ENCODE measurements around the gene TPST1.

TPST1 gene

DNA sequence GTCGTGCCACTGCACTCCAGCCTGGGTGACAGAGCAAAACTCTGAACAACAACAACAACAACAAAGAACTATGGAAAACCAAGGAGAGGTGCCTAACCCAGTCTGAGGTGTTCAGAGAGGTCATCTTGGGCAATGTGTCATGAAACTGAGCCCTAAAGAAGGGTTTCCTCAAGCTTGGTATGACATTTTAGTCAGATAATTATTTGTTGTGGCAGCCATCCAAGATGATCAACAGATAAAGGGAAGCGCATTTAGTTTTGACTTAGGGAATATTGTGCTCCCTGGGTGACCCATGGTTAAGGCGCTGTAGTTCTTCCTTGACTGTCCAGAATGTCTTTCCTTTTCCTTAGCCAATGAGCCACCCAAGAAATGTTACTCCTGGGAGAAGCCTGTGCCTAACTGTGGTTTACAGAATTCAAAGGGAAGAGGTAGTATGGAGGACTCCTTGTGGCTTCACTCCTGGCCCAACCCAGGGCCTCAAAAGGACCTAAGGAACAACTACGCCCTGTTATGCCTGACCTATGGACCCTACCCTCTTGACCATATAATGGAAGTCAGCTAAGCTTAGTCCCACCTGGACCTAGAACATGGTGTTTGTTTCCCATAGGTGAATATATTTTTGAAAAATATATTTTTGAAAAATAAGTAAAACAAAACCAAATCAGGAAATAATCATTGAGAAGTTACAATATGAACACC, 42.4 kb downstream of the TPST1 start:
- Histone ChIP-seq H3K36me3 (ENCODE audit: control insufficient read depth, insufficient read depth, low read length) (no peaks in the 10 kb centered on the region), H3K4me3 (ENCODE audit: low read depth, low read length) (no peak overlapping the region), H3K9me3 (ENCODE audit: control insufficient read depth, insufficient read depth, low read length) (no peaks in the 10 kb centered on the region), H3K4me1 (ENCODE audit: control insufficient read depth, insufficient read depth, low read length) (no peaks in the 10 kb centered on the region), H3K9ac (ENCODE audit: low read depth, low read length) (no peak overlapping the region), H3K27me3 (ENCODE audit: control insufficient read depth, insufficient read depth, low read length) (no peaks in the 10 kb centered on the region)

DNA sequence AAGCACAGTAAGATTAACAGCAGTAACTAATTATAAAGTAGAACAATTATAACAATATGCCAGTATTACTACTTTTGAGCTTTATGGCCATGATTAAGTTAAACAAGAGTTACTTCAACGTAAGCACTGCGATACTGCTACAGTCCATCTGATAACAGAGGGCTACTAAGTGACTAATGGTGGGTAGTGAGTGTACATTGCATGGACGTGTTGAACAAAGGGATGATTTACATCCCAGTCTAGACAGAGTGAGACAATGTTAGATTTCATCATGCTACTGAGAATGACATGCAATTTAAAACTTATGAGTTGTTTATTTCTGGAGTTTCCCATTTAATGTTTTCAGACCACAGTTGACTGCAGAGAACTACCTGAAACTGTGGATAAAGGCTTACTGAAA, 45.6 kb downstream of the TPST1 start:
- Histone ChIP-seq H3K9ac (ENCODE audit: low read depth, low read length) (no peak overlapping the region), H3K27me3 (ENCODE audit: control insufficient read depth, insufficient read depth, low read length) (no peaks in the 10 kb centered on the region), H3K4me3 (ENCODE audit: low read depth, low read length) (no peak overlapping the region), H3K9me3 (ENCODE audit: control insufficient read depth, insufficient read depth, low read length) (no peaks in the 10 kb centered on the region), H3K4me1 (ENCODE audit: control insufficient read depth, insufficient read depth, low read length) (no peaks in the 10 kb centered on the region), H3K36me3 (ENCODE audit: control insufficient read depth, insufficient read depth, low read length) (no peaks in the 10 kb centered on the region)

DNA sequence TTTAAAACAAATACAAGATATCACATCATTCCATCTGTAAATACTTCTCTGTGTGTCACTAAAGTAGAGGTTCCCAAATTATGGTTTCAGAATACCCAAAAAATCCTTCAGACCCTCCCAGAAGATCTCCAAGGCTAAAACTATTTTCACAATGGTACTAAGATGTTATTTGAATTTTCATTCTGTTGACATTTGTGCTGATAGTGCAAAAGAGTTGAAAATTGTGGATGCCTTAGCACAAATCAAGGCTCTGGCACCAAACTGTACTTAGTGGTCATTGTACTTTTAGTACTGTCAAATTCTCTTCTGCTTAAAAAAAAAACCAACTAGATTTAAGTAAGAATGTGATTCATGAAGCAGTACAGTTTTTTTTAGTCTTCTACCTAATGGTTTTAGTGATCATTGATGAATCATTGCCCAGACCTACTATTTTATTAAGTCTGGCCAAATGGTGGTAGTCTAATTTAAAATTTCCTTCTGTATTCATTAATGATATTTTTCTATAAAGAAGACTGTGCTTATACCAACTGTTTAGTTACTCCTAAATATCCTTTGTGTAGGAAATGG, 50.5 kb downstream of the TPST1 start:
- Histone ChIP-seq H3K9ac (ENCODE audit: low read depth, low read length) (no peak overlapping the region), H3K4me1 (ENCODE audit: control insufficient read depth, insufficient read depth, low read length) (peaks cover 7% of the 10 kb centered on the region), H3K27me3 (ENCODE audit: control insufficient read depth, insufficient read depth, low read length) (no peaks in the 10 kb centered on the region), H3K4me3 (ENCODE audit: low read depth, low read length) (no peak overlapping the region), H3K9me3 (ENCODE audit: control insufficient read depth, insufficient read depth, low read length) (no peaks in the 10 kb centered on the region), H3K36me3 (ENCODE audit: control insufficient read depth, insufficient read depth, low read length) (no peaks in the 10 kb centered on the region)

DNA sequence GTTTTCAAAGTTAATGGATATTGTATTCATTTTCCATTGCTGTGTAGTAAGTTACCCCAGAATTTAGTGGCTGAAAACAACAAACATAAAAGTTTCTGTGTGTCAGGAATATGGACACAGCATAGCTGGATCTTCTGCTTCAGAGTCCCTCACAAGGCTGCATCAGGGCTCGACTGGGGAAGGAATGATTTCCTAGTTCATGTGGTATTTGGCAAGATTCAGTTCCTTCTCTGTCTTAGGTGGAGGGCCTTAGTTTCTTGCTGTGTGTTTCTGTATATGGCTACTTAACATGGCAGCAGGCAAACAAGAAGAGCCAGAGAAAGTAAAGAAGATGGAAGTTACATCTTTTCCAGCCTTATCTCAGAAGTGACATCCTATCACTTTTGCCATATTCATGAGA, 51.1 kb downstream of the TPST1 start:
- Histone ChIP-seq H3K4me3 (ENCODE audit: low read depth, low read length) (no peak overlapping the region), H3K4me1 (ENCODE audit: control insufficient read depth, insufficient read depth, low read length) (peaks cover 7% of the 10 kb centered on the region)

DNA sequence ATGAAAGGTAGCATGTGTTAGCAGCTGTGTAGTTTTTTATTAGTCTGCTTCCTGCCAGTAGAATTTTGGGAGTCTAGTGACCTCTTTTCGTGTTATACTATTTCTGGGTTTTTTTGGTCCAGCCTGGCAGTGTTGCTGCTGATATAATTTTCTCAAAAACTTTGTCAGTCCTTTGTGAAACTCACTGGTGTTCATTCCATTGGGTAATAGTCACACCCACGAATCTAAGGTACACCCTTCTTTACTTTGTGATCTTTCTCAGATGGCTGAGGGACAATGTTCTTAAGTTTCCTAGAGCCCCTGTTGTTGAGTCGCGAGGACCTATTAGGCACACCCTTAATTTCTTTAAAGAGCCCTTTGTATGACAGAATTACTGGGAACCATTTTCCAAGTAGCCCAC, 52.3 kb downstream of the TPST1 start:
- H3K36me3 ChIP-seq (ENCODE audit: control insufficient read depth, insufficient read depth, low read length): no peaks in the 10 kb centered on the region
- H3K4me3 ChIP-seq (ENCODE audit: low read depth, low read length): no peak overlapping the region
- no peaks in the 10 kb centered on the region for H3K27me3 ChIP-seq (ENCODE audit: control insufficient read depth, insufficient read depth, low read length)
- peaks cover 7% of the 10 kb centered on the region for H3K4me1 ChIP-seq (ENCODE audit: control insufficient read depth, insufficient read depth, low read length)
- no peaks in the 10 kb centered on the region for H3K9me3 ChIP-seq (ENCODE audit: control insufficient read depth, insufficient read depth, low read length)
- H3K9ac ChIP-seq (ENCODE audit: low read depth, low read length): no peak overlapping the region

More for the DNA sequence above, 51.1 kb downstream of the TPST1 start:
- no peaks in the 10 kb centered on the region for H3K27me3 ChIP-seq (ENCODE audit: control insufficient read depth, insufficient read depth, low read length)
- H3K9me3 ChIP-seq (ENCODE audit: control insufficient read depth, insufficient read depth, low read length): no peaks in the 10 kb centered on the region
- H3K9ac ChIP-seq (ENCODE audit: low read depth, low read length): no peak overlapping the region
- no peaks in the 10 kb centered on the region for H3K36me3 ChIP-seq (ENCODE audit: control insufficient read depth, insufficient read depth, low read length)

DNA sequence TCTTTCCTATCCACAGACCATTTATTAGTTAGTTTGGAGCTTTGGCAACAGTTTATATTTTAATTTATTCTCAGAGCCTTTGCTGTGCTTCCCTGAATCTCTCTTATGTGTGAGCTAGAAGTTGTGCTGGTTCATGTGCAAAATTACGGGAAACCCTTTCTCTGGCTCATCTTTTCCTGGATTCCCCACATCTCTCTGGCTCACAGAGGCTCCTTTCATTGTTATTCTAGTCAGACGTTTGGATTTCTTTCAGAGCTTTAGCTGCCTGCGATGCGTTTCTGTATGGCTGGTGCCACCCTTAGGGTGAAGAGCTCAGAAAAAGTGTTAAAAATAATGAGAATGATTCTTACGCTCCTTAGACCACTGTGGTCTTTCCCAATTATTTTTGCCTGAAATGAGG, 53.3 kb downstream of the TPST1 start:
- Histone ChIP-seq H3K36me3 (ENCODE audit: control insufficient read depth, insufficient read depth, low read length) (no peaks in the 10 kb centered on the region), H3K27me3 (ENCODE audit: control insufficient read depth, insufficient read depth, low read length) (no peaks in the 10 kb centered on the region), H3K4me1 (ENCODE audit: control insufficient read depth, insufficient read depth, low read length) (peaks cover 7% of the 10 kb centered on the region), H3K4me3 (ENCODE audit: low read depth, low read length) (no peak overlapping the region), H3K9me3 (ENCODE audit: control insufficient read depth, insufficient read depth, low read length) (no peaks in the 10 kb centered on the region), H3K9ac (ENCODE audit: low read depth, low read length) (no peak overlapping the region)

DNA sequence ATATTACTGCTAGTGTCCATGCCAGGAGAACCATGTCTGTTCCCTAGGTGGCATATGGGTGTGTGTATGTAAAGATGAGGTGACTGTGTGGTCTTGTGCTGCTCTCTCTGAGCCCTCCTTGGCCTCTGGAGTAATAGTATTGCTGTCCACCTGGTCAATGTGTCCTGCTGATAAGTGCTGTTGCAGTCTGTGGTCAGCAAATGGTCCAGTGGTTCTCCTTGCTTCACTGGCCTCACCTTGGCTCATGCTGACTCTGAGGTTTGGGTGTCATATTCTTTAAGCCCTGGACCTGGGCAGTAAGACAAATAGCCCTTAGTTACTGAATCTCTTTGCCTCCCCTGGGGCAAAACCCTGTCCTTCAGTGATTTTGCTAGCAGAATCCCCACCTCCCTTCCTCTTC, 56.8 kb downstream of the TPST1 start:
- Histone ChIP-seq H3K36me3 (ENCODE audit: control insufficient read depth, insufficient read depth, low read length) (no peaks in the 10 kb centered on the region), H3K4me1 (ENCODE audit: control insufficient read depth, insufficient read depth, low read length) (peaks cover 7% of the 10 kb centered on the region), H3K9ac (ENCODE audit: low read depth, low read length) (no peak overlapping the region), H3K4me3 (ENCODE audit: low read depth, low read length) (no peak overlapping the region), H3K9me3 (ENCODE audit: control insufficient read depth, insufficient read depth, low read length) (no peaks in the 10 kb centered on the region), H3K27me3 (ENCODE audit: control insufficient read depth, insufficient read depth, low read length) (no peaks in the 10 kb centered on the region)

DNA sequence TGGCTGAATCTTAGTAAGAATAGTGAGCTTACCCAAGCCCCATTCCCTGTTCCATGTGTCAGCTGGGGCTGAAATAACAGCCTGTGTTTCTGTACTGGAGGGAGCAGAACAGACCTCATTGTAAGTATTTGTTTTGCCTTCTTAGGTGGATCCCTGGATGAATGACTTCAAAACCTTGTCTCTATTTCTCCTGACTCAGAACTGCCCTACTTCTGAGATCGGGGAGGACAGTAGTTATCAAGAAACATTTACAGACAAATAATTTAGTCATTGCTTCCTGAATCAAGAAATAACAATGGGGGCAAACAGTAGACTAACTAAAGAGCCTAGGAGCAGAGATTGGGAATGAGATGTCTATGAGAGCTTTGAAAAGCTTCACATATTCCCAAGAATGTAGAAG, 58.8 kb downstream of the TPST1 start:
- no peaks in the 10 kb centered on the region for H3K4me1 ChIP-seq (ENCODE audit: control insufficient read depth, insufficient read depth, low read length)
- no peak overlapping the region for H3K9ac ChIP-seq (ENCODE audit: low read depth, low read length)
- H3K9me3 ChIP-seq (ENCODE audit: control insufficient read depth, insufficient read depth, low read length): no peaks in the 10 kb centered on the region
- no peaks in the 10 kb centered on the region for H3K27me3 ChIP-seq (ENCODE audit: control insufficient read depth, insufficient read depth, low read length)
- no peak overlapping the region for H3K4me3 ChIP-seq (ENCODE audit: low read depth, low read length)
- H3K36me3 ChIP-seq (ENCODE audit: control insufficient read depth, insufficient read depth, low read length): no peaks in the 10 kb centered on the region

DNA sequence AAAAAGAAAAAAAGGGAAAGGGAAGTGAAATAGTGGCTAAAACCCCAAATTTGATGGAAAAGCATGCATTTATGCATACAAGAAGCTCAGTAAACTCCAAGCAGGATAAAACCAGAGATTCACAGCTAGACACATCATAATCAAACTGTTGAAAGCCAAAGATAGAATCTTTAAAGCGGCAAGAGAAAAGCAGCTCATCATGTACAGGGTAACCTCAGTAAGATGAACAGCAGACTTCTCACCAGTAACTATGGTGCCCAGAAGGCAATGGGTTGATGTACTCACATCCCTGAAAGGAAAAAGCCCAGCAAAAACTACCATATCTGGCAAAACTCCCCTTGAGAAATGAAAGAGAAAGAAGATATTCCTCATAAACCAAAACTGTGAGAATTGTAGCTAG, 60.4 kb downstream of the TPST1 start:
- no peak overlapping the region for H3K9ac ChIP-seq (ENCODE audit: low read depth, low read length)
- H3K9me3 ChIP-seq (ENCODE audit: control insufficient read depth, insufficient read depth, low read length): no peaks in the 10 kb centered on the region
- H3K4me3 ChIP-seq (ENCODE audit: low read depth, low read length): no peak overlapping the region
- no peaks in the 10 kb centered on the region for H3K27me3 ChIP-seq (ENCODE audit: control insufficient read depth, insufficient read depth, low read length)
- H3K36me3 ChIP-seq (ENCODE audit: control insufficient read depth, insufficient read depth, low read length): no peaks in the 10 kb centered on the region
- no peaks in the 10 kb centered on the region for H3K4me1 ChIP-seq (ENCODE audit: control insufficient read depth, insufficient read depth, low read length)

DNA sequence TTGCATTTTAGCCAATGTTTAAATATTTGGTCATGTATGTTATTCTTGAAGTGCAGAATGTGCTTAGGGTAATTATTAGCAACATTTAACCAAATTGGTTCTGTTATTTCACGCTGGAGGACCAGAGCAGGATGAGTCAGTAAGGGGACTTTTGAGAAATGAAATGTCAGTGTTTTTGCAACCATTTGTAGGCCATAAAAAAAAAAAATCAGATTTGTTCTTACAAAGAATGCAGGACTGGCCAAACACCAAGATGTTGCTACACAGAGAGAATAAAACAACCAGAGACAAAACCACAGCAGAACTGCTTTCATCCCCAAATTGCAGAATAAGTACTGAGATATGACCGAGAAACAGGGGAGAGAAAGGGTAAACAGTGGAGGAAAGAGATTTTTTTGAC, 62.1 kb downstream of the TPST1 start:
- H3K9ac ChIP-seq (ENCODE audit: low read depth, low read length): no peak overlapping the region
- no peaks in the 10 kb centered on the region for H3K27me3 ChIP-seq (ENCODE audit: control insufficient read depth, insufficient read depth, low read length)
- no peaks in the 10 kb centered on the region for H3K4me1 ChIP-seq (ENCODE audit: control insufficient read depth, insufficient read depth, low read length)
- no peaks in the 10 kb centered on the region for H3K9me3 ChIP-seq (ENCODE audit: control insufficient read depth, insufficient read depth, low read length)
- H3K36me3 ChIP-seq (ENCODE audit: control insufficient read depth, insufficient read depth, low read length): no peaks in the 10 kb centered on the region
- H3K4me3 ChIP-seq (ENCODE audit: low read depth, low read length): no peak overlapping the region

DNA sequence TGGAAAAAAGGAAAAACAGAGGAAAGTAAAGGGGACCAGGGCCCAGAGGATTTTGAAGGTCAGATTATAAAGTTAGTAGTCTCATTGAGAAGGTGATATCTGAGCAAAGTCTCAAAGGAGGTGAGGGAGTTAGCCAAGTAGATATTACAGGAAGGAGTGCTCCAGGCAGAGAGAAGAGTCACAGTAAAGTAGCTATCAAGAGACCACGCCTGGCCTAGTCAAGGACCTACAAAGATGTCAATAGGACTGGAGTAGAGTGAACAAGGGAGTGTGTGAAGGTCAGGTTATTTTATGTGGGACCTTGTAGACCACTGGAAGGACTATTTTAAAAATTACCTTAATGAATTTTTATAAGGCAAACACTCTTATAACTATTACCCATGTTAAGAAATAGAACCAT, 64.8 kb downstream of the TPST1 start:
- H3K4me3 ChIP-seq (ENCODE audit: low read depth, low read length): no peak overlapping the region
- H3K27me3 ChIP-seq (ENCODE audit: control insufficient read depth, insufficient read depth, low read length): no peaks in the 10 kb centered on the region
- H3K4me1 ChIP-seq (ENCODE audit: control insufficient read depth, insufficient read depth, low read length): no peaks in the 10 kb centered on the region
- no peaks in the 10 kb centered on the region for H3K9me3 ChIP-seq (ENCODE audit: control insufficient read depth, insufficient read depth, low read length)
- H3K36me3 ChIP-seq (ENCODE audit: control insufficient read depth, insufficient read depth, low read length): no peaks in the 10 kb centered on the region
- H3K9ac ChIP-seq (ENCODE audit: low read depth, low read length): no peak overlapping the region

DNA sequence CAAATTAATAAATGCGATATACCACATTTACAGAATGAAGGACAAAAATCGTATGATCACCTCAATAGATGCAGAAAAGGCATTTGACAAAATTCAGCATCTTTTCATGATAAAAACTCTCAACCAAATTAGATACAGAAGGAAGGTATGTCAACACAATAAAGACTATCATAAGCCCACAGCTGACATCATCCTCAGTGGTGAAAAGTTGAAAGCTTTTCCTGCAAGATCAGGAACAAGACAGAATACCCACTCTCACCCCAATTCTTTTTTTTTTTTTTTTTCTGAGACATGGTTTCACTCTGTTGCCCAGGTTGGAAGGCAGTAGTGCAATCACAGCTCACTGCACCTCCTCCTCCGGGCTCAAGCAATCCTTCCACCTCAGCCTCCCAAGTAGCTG, 67.2 kb downstream of the TPST1 start:
- Histone ChIP-seq H3K9me3 (ENCODE audit: control insufficient read depth, insufficient read depth, low read length) (no peaks in the 10 kb centered on the region), H3K36me3 (ENCODE audit: control insufficient read depth, insufficient read depth, low read length) (no peaks in the 10 kb centered on the region), H3K9ac (ENCODE audit: low read depth, low read length) (no peak overlapping the region), H3K4me1 (ENCODE audit: control insufficient read depth, insufficient read depth, low read length) (no peaks in the 10 kb centered on the region), H3K27me3 (ENCODE audit: control insufficient read depth, insufficient read depth, low read length) (no peaks in the 10 kb centered on the region), H3K4me3 (ENCODE audit: low read depth, low read length) (no peak overlapping the region)

All from iPS-15b (cell line).